ENCODE measurements around the gene STAG2.

Gene STAG2

DNA sequence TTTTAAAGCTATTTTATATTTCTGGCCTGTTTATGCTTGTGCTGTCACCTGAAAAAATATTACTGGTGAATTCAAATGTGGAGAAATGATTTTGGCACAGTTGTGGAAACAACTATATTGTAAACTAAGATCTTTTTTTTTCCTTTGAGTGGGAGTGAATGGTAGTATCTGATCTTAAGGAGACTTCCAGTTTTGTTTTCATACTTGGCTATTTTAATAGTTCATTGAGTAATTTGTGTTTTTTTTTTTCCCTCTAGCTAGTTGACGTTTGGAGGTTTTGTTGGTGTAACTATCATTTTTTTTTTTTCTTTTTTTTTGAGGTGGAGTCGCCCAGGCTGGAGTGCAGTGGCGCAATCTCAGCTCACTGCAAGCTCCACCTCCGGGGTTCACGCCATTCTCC, 10.5 kb downstream of the STAG2 start:
- no peak for DNase-seq
- no peak overlapping the region for H3K9ac ChIP-seq (ENCODE audit: low read length)
- no peaks in the 10 kb centered on the region for H3K36me3 ChIP-seq (replicated peaks; ENCODE audit: insufficient read depth, low read length)
- H3K27me3 ChIP-seq (replicated peaks; ENCODE audit: insufficient read depth, low read length): no peaks in the 10 kb centered on the region
- no peak overlapping the region for H3K4me3 ChIP-seq (ENCODE audit: low read length)
- H3K4me2 ChIP-seq (ENCODE audit: low read depth, low read length): no peak overlapping the region
- no peak overlapping the region for H3K27ac ChIP-seq (ENCODE audit: low read length)
- peaks cover 19% of the 10 kb centered on the region for H4K20me1 ChIP-seq (ENCODE audit: insufficient read depth, low read length)
- H3K79me2 ChIP-seq (ENCODE audit: low read length): peaks cover 97% of the 10 kb centered on the region
- no peaks in the 10 kb centered on the region for H3K4me1 ChIP-seq (ENCODE audit: low read length)
- H3K9me3 ChIP-seq (replicated peaks; ENCODE audit: insufficient read depth, low read length): no peaks in the 10 kb centered on the region
- TF ChIP-seq EZH2phosphoT487 (IDR thresholded peaks at IDR 0.05; ENCODE audit: low read length): no peak
- H2AFZ ChIP-seq (ENCODE audit: low read length): no peak overlapping the region
- no peaks in the 10 kb centered on the region for H3F3A ChIP-seq (ENCODE audit: insufficient read depth, low read length)
- H3K9me2 ChIP-seq (replicated peaks; ENCODE audit: insufficient read depth, low read length): no peaks in the 10 kb centered on the region

DNA sequence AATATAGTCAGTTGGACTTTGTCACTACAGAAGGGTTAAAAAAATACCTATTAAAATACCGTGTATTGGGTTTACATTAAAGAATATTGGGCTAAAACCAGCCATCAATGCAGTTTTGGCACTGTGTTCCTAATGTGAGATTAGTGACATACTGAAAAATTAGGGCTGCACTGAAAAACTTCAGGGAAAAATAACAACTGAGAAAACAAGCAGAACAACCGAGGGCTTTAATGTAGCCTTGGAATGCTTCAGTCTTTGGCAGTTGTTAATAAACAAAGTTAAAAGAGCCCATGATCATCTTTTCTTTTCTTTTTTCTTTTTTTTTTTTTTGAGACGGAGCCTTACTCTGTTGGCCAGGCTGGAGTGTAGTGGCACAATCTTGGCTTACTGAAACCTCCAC, 12.4 kb downstream of the STAG2 start:
- no peaks in the 10 kb centered on the region for H3K4me1 ChIP-seq (ENCODE audit: low read length)
- H4K20me1 ChIP-seq (ENCODE audit: insufficient read depth, low read length): peaks cover 20% of the 10 kb centered on the region
- no peak overlapping the region for H3K4me2 ChIP-seq (ENCODE audit: low read depth, low read length)
- H3K79me2 ChIP-seq (ENCODE audit: low read length): peaks cover 97% of the 10 kb centered on the region
- H3K9me2 ChIP-seq (replicated peaks; ENCODE audit: insufficient read depth, low read length): no peaks in the 10 kb centered on the region
- H3K27ac ChIP-seq (ENCODE audit: low read length): no peak overlapping the region
- H3K4me3 ChIP-seq (ENCODE audit: low read length): no peak overlapping the region
- no peaks in the 10 kb centered on the region for H3F3A ChIP-seq (ENCODE audit: insufficient read depth, low read length)
- H3K27me3 ChIP-seq (replicated peaks; ENCODE audit: insufficient read depth, low read length): no peaks in the 10 kb centered on the region
- H3K9me3 ChIP-seq (replicated peaks; ENCODE audit: insufficient read depth, low read length): no peaks in the 10 kb centered on the region
- TF ChIP-seq EZH2phosphoT487 (IDR thresholded peaks at IDR 0.05; ENCODE audit: low read length): no peak
- TF ChIP-seq, protein P1, sequence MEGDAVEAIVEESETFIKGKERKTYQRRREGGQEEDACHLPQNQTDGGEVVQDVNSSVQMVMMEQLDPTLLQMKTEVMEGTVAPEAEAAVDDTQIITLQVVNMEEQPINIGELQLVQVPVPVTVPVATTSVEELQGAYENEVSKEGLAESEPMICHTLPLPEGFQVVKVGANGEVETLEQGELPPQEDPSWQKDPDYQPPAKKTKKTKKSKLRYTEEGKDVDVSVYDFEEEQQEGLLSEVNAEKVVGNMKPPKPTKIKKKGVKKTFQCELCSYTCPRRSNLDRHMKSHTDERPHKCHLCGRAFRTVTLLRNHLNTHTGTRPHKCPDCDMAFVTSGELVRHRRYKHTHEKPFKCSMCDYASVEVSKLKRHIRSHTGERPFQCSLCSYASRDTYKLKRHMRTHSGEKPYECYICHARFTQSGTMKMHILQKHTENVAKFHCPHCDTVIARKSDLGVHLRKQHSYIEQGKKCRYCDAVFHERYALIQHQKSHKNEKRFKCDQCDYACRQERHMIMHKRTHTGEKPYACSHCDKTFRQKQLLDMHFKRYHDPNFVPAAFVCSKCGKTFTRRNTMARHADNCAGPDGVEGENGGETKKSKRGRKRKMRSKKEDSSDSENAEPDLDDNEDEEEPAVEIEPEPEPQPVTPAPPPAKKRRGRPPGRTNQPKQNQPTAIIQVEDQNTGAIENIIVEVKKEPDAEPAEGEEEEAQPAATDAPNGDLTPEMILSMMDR (IDR thresholded peaks at IDR 0.05; ENCODE audit: low read length): no peak
- TF ChIP-seq EZH2 (optimal IDR thresholded peaks at IDR 0.05; ENCODE audit: low read depth, low read length): no peak
- H3K36me3 ChIP-seq (replicated peaks; ENCODE audit: insufficient read depth, low read length): no peaks in the 10 kb centered on the region
- no peak for DNase-seq
- no peak overlapping the region for H2AFZ ChIP-seq (ENCODE audit: low read length)
- H3K9ac ChIP-seq (ENCODE audit: low read length): no peak overlapping the region

DNA sequence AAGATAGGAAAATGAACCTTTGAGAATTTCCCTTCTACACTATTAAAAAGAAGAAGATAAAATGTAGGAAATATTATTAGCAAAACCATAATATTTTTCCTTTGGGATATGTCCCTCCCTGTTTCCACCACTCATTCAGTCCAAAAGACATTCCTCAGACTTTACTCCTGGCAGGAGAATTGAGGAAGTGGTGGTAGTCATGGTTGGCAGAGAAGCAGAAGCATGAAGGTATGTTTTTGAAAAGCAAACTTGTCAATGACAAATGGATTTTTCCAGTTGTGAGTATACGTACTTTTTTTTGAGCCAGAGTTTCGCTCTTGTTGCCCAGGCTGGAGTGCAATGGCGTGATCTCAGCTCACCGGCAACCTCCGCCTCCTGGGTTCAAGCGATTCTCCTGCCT, 13.7 kb downstream of the STAG2 start:
- no peak overlapping the region for H2AFZ ChIP-seq (ENCODE audit: low read length)
- no peaks in the 10 kb centered on the region for H3K36me3 ChIP-seq (replicated peaks; ENCODE audit: insufficient read depth, low read length)
- no peaks in the 10 kb centered on the region for H3K9me2 ChIP-seq (replicated peaks; ENCODE audit: insufficient read depth, low read length)
- H3K27me3 ChIP-seq (replicated peaks; ENCODE audit: insufficient read depth, low read length): no peaks in the 10 kb centered on the region
- H3K4me3 ChIP-seq (ENCODE audit: low read length): no peak overlapping the region
- peaks cover 30% of the 10 kb centered on the region for H4K20me1 ChIP-seq (ENCODE audit: insufficient read depth, low read length)
- H3K4me1 ChIP-seq (ENCODE audit: low read length): no peaks in the 10 kb centered on the region
- DNase-seq: no peak
- peaks cover 98% of the 10 kb centered on the region for H3K79me2 ChIP-seq (ENCODE audit: low read length)
- no peak overlapping the region for H3K4me2 ChIP-seq (ENCODE audit: low read depth, low read length)
- no peak overlapping the region for H3K9ac ChIP-seq (ENCODE audit: low read length)
- TF ChIP-seq EZH2phosphoT487 (IDR thresholded peaks at IDR 0.05; ENCODE audit: low read length) (no peak), EZH2 (optimal IDR thresholded peaks at IDR 0.05; ENCODE audit: low read depth, low read length) (no peak)
- TF ChIP-seq, protein P1 (IDR thresholded peaks at IDR 0.05; ENCODE audit: low read length): no peak
- H3F3A ChIP-seq (ENCODE audit: insufficient read depth, low read length): no peaks in the 10 kb centered on the region
- H3K27ac ChIP-seq (ENCODE audit: low read length): no peak overlapping the region
- H3K9me3 ChIP-seq (replicated peaks; ENCODE audit: insufficient read depth, low read length): no peaks in the 10 kb centered on the region

DNA sequence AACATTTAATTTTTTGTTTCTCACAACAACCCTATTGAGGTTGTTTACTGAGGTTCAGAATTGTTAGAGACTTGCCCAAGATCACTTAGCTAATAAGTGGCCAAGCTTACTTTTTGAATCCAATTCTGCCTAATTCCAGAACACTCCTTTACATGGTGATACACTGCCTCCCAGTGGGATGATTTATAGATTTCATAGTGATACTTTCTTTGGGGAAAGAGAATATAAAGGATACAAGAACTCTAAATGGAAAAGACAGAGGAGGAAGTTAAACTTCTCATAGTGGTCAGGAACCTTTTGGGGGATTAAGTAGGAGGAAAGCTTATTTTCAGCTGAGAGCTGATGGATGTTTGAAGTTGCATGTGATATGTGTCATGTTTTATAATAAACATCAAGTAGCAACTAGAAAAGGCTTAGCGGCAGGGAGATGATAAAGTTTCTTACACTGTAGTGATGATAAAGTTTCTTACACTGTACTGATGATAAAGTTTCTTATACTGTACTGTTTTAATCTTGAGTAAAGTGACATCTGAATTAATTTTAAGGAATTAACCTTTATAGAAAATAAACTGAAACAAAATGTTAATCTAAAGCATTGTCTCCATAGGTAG, 15.3 kb downstream of the STAG2 start:
- H4K20me1 ChIP-seq (ENCODE audit: insufficient read depth, low read length): peaks cover 40% of the 10 kb centered on the region
- H3K27ac ChIP-seq (ENCODE audit: low read length): no peak overlapping the region
- no peaks in the 10 kb centered on the region for H3K9me2 ChIP-seq (replicated peaks; ENCODE audit: insufficient read depth, low read length)
- no peaks in the 10 kb centered on the region for H3K4me1 ChIP-seq (ENCODE audit: low read length)
- H3K4me3 ChIP-seq (ENCODE audit: low read length): no peak overlapping the region
- no peak overlapping the region for H2AFZ ChIP-seq (ENCODE audit: low read length)
- no peaks in the 10 kb centered on the region for H3K9me3 ChIP-seq (replicated peaks; ENCODE audit: insufficient read depth, low read length)
- no peak overlapping the region for H3K9ac ChIP-seq (ENCODE audit: low read length)
- H3K4me2 ChIP-seq (ENCODE audit: low read depth, low read length): no peak overlapping the region
- H3K79me2 ChIP-seq (ENCODE audit: low read length): peaks cover 98% of the 10 kb centered on the region
- TF ChIP-seq, protein P1 (IDR thresholded peaks at IDR 0.05; ENCODE audit: low read length): peak; percentile 22; the same call in 1 of the 2 replicates
- TF ChIP-seq EZH2 (optimal IDR thresholded peaks at IDR 0.05; ENCODE audit: low read depth, low read length): no peak
- H3K36me3 ChIP-seq (replicated peaks; ENCODE audit: insufficient read depth, low read length): no peaks in the 10 kb centered on the region
- no peaks in the 10 kb centered on the region for H3K27me3 ChIP-seq (replicated peaks; ENCODE audit: insufficient read depth, low read length)
- no peaks in the 10 kb centered on the region for H3F3A ChIP-seq (ENCODE audit: insufficient read depth, low read length)
- DNase-seq: no peak
